ENCODE measurements around the gene STAT3. TPM values are rescaled to one million over a fixed set of nuclear protein-coding genes. Genes with fewer than 3 reads are reported as not detected.
A peak's percentile ranks its signal among the peaks of the same experiment; 100 is the strongest.

STAT3 gene
- total and polyA plus RNA-seq, 12 donors: 33.9 to 398 (median 109) TPM

DNA sequence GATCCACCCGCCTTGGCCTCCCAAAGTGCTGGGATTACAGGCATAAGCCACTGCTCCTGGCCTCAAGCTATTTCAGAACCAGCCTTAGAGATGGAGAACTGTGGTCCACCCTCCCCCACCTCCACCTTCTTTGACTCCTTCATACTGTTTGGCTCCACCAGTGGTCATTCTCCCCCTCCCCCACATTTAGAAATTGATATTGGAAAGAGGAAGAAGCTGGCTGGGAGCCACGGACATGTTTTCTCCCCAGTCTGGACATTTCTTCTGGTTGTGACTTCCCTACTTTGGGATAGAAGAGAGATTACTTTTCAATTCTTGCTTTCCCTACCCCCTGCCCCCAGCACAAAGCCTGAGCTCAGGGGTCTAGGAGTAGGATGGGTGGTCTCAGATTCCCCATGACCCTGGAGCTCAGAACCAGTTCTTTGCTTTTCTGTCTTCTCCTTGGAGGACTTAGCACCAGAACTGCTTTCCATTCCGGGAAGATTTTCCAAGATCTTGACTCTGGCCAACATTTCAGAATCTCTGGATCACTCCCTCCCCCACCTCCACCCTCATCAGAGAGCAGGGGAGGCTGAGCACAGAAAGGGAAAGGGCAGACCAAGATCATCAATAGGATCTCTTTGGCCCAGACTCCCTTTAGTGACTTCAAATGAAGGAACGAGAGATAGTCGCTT, 18.5 kb upstream of the STAT3 start:
- H3K27ac ChIP-seq: peak overlapping the region; percentile 19 to 100 (median 84)
- TF ChIP-seq, protein P1, sequence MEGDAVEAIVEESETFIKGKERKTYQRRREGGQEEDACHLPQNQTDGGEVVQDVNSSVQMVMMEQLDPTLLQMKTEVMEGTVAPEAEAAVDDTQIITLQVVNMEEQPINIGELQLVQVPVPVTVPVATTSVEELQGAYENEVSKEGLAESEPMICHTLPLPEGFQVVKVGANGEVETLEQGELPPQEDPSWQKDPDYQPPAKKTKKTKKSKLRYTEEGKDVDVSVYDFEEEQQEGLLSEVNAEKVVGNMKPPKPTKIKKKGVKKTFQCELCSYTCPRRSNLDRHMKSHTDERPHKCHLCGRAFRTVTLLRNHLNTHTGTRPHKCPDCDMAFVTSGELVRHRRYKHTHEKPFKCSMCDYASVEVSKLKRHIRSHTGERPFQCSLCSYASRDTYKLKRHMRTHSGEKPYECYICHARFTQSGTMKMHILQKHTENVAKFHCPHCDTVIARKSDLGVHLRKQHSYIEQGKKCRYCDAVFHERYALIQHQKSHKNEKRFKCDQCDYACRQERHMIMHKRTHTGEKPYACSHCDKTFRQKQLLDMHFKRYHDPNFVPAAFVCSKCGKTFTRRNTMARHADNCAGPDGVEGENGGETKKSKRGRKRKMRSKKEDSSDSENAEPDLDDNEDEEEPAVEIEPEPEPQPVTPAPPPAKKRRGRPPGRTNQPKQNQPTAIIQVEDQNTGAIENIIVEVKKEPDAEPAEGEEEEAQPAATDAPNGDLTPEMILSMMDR (IDR thresholded peaks at IDR 0.05): no peak
- peak overlapping the region in 7 of 10 donors; percentile 16 to 25 (median 19) for H3K4me3 ChIP-seq
- WGBS, 2 donors: 38 to 47% methylated on average over 5 of the region's 5 CpGs
- H3K9me3 ChIP-seq: no peaks in the 10 kb centered on the region
- no peaks in the 10 kb centered on the region for H3K27me3 ChIP-seq
- intact Hi-C loops (cut with DNase I): loop anchor here in 7 of 10 donors (1.0 to 10.0 kb wide), 8 partner anchors 16 to 118 kb away; partner anchors contain the start of genes CAVIN1 (in 2 of the 7), ATP6V0A1 (in 1 of the 7) and STAT3 (in 1 of the 7)
- DNase-seq: no peak
- peaks cover 47 to 100% (median 94%) of the 10 kb centered on the region in 9 donors for H3K4me1 ChIP-seq
- peak in 5 of 8 donors; percentile 4 to 24 (median 7) for ATAC-seq
- peaks cover 3 to 42% (median 32%) of the 10 kb centered on the region in 9 donors for H3K36me3 ChIP-seq

- intact Hi-C loops (cut with DNase I): loop anchor here in 8 of 10 donors (1.0 to 10.0 kb wide), 8 partner anchors 17 to 119 kb away; partner anchors contain the start of genes CAVIN1 (in 2 of the 8), ATP6V0A1 (in 1 of the 8) and STAT3 (in 1 of the 8)
- no peaks in the 10 kb centered on the region for H3K9me3 ChIP-seq
- TF ChIP-seq, protein P1 (IDR thresholded peaks at IDR 0.05): peak; percentile 79 to 91 (median 85)
- peaks cover 40 to 93% (median 87%) of the 10 kb centered on the region in 9 donors for H3K4me1 ChIP-seq
- H3K27ac ChIP-seq: peak overlapping the region; percentile 19 to 100 (median 84)
- DNase-seq: peak; percentile 83 to 90
- peaks cover 3 to 39% (median 30%) of the 10 kb centered on the region in 9 donors for H3K36me3 ChIP-seq
- 32 to 40% methylated on average over 26 of the region's 26 CpGs for WGBS, 2 donors
- ATAC-seq: peak; percentile 56 to 80 (median 68)
- peak overlapping the region in 6 of 10 donors; percentile 16 to 25 (median 21) for H3K4me3 ChIP-seq
- no peaks in the 10 kb centered on the region for H3K27me3 ChIP-seq
Measured at GRCh38 chr17:42405963-42406495, 17.8 kb upstream of the STAT3 start.

GRCh38 chr17:42405076-42405475, 16.8 kb upstream of the STAT3 start:
- Histone ChIP-seq H3K4me3 (no peak overlapping the region), H3K4me1 (peaks cover 35 to 91% (median 77%) of the 10 kb centered on the region in 9 donors), H3K9me3 (no peaks in the 10 kb centered on the region), H3K27me3 (no peaks in the 10 kb centered on the region), H3K27ac (peak overlapping the region in 7 of 10 donors; percentile 40 to 100 (median 85)), H3K36me3 (peaks cover 3 to 39% (median 30%) of the 10 kb centered on the region in 9 donors)
- peak in 1 of 2 donors; percentile 18 for DNase-seq
- ATAC-seq: no peak
- TF ChIP-seq, protein P1 (IDR thresholded peaks at IDR 0.05): no peak
- intact Hi-C loops (cut with DNase I): loop anchor here in 7 of 10 donors (2.0 to 10.0 kb wide), 5 partner anchors 50 to 120 kb away; partner anchors contain the start of gene ATP6V0A1 (in 1 of the 7)
- WGBS, 2 donors: 83 to 84% methylated on average over 35 of the region's 35 CpGs

GRCh38 chr17:42404326-42405055, 16.2 kb upstream of the STAT3 start:
- intact Hi-C loops (cut with DNase I): loop anchor here in 8 of 10 donors (2.0 to 10.0 kb wide), 5 partner anchors 50 to 120 kb away; partner anchors contain the start of gene ATP6V0A1 (in 1 of the 8)
- WGBS, 2 donors: 78 to 81% methylated on average over 63 of the region's 63 CpGs
- TF ChIP-seq, protein P1 (IDR thresholded peaks at IDR 0.05): no peak
- Histone ChIP-seq H3K9me3 (no peaks in the 10 kb centered on the region), H3K27ac (peak overlapping the region in 4 of 10 donors; percentile 57 to 100 (median 84)), H3K4me3 (no peak overlapping the region), H3K4me1 (peaks cover 30 to 89% (median 72%) of the 10 kb centered on the region in 9 donors), H3K27me3 (no peaks in the 10 kb centered on the region), H3K36me3 (peaks cover 3 to 39% (median 30%) of the 10 kb centered on the region in 9 donors)
- DNase-seq (no peak), ATAC-seq (no peak)
